Epithelial cell of esophagus (primary cell): ENCODE data around the gene INPP5A.

Source experiments
- DNase-seq: peaks from one replicate; pipeline ENCODE4 v3.0.0; 2010; ENCODE audit warnings: low read depth
- H3K4me3 ChIP-seq: 2 replicates; pipeline ENCODE4 v1.5.1; 2011; ENCODE audit warnings: mild to moderate bottlenecking, low read length, control low read depth
- CTCF ChIP-seq: IDR thresholded peaks from 2 replicates; pipeline ENCODE4 v1.5.1; 2011; ENCODE audit warnings: low read depth, mild to moderate bottlenecking, low read length, control low read depth, inconsistent platforms; ENCODE audit not compliant: insufficient read depth; ENCODE audit errors: missing control alignments

INPP5A gene

GRCh38 chr10:132582137-132582536, 44.5 kb downstream of the INPP5A start:
- TF ChIP-seq CTCF = no peak
- no peak overlapping the region for H3K4me3 ChIP-seq
- no peak for DNase-seq

- TF ChIP-seq CTCF = no peak
- H3K4me3 ChIP-seq = no peak overlapping the region
- DNase-seq = no peak
These were observed 45.2 kb downstream of the INPP5A start for GRCh38 chr10:132582771-132583170.

- H3K4me3 ChIP-seq = no peak overlapping the region
- no peak for TF ChIP-seq CTCF
- DNase-seq = no peak
These were observed 45.9 kb downstream of the INPP5A start for GRCh38 chr10:132583456-132583855.

DNA sequence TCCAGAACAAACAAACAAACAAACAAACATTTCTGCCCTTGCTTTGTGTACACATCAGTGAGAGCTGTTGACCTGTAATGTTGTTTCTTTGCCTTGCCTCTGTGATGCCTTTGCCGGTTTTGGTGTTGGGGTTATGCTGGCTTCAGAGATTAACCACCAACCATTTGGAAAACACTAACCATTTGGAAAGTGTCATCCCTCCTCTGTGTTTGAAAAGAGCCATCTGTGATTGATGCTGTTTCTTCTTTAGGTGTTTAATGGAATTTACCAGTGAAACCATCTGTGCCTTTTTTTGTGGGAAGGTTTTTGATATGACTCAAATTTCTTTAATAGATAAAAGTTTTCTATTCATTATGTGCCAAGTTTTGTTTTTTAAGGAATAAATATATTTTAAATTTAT, 46.5 kb downstream of the INPP5A start:
- no peak for TF ChIP-seq CTCF
- no peak overlapping the region for H3K4me3 ChIP-seq
- DNase-seq = no peak

- no peak for TF ChIP-seq CTCF
- H3K4me3 ChIP-seq = no peak overlapping the region
- DNase-seq = no peak
These were observed 48.4 kb downstream of the INPP5A start for GRCh38 chr10:132585732-132586722.

GRCh38 chr10:132586739-132587138, 49.2 kb downstream of the INPP5A start:
- no peak for DNase-seq
- no peak for TF ChIP-seq CTCF
- H3K4me3 ChIP-seq = no peak overlapping the region
